HepG2 (cell line): ENCODE data around the gene RNASE7.

Experiments
- BCL3 ChIP-seq: sonication (generic); formaldehyde crosslinking; IDR thresholded peaks from 2 replicates; pipeline ENCODE4 v1.5.1; 2020; ENCODE audit warnings: mild to moderate bottlenecking, missing genetic modification reagents, moderate library complexity
- HNRNPL ChIP-seq: fragments of 200-400 bp; formaldehyde crosslinking; IDR thresholded peaks from 2 replicates; pipeline ENCODE4 v1.6.1; 2017; ENCODE audit warnings: mild to moderate bottlenecking, low read depth, low read length
- KLF12 ChIP-seq: sonication (generic); formaldehyde crosslinking; IDR thresholded peaks from 2 replicates; pipeline ENCODE4 v1.4.0; 2020; ENCODE audit warnings: missing genetic modification reagents, borderline replicate concordance
- POLR2AphosphoS5 ChIP-seq: IDR thresholded peaks from 2 replicates; pipeline ENCODE4 v1.6.1; 2012; ENCODE audit warnings: low read depth, low read length
- RARG ChIP-seq: sonication (generic); formaldehyde crosslinking; IDR thresholded peaks from 2 replicates; pipeline ENCODE4 v1.4.0; 2020; ENCODE audit warnings: low read depth, mild to moderate bottlenecking, missing genetic modification reagents
- YY1 ChIP-seq: IDR thresholded peaks from 2 replicates; pipeline ENCODE4 v1.6.1; 2011; ENCODE audit warnings: low read length, low read depth, moderate library complexity, mild to moderate bottlenecking; ENCODE audit not compliant: insufficient read depth, insufficient replicate concordance
- ZNF20 ChIP-seq: sonication (generic); formaldehyde crosslinking; IDR thresholded peaks from 2 replicates; pipeline ENCODE4 v1.4.0; 2020; ENCODE audit warnings: mild to moderate bottlenecking, moderate library complexity, missing genetic modification reagents

GRCh38 chr14:21014761-21015190 is 27.4 kb upstream of the RNASE7 start:
- TF ChIP-seq RARG (CRISPR knock-in tag) (no peak), BCL3 (CRISPR knock-in tag) (no peak), YY1 (no peak), ZNF20 (CRISPR knock-in tag) (no peak), KLF12 (no peak), POLR2AphosphoS5 (no peak), HNRNPL (no peak)
